Right atrium auricular region (tissue), 2 donors: ENCODE measurements around the gene EGR2. TPM values are rescaled to one million over a fixed set of nuclear protein-coding genes. Genes with fewer than 3 reads are reported as not detected.

ENCODE experiments used
- DNase-seq: peaks from one replicate; pipeline ENCODE4 v3.0.0-alpha.2; 2019; ENCODE audit warnings: low spot score
- H3K27ac ChIP-seq, 2 donors: fragments of 200-600 bp; sonication (generic); 1 replicate in 1 of 2; 2 replicates in 1 of 2; pipeline ENCODE4 v1.5.1; 2016 to 2019
- H3K27me3 ChIP-seq, 2 donors: fragments of 200-600 bp; sonication (generic); one replicate each; pipeline versions ENCODE4 v1.5.1 to v1.6.0; 2017 to 2019
- H3K36me3 ChIP-seq: fragments of 200-600 bp; sonication (generic); one replicate; pipeline ENCODE4 v1.5.1; 2016
- H3K4me1 ChIP-seq, 2 donors: fragments of 200-600 bp; sonication (generic); one replicate each; pipeline versions ENCODE4 v1.5.1 to v1.6.0; 2017 to 2019
- H3K4me3 ChIP-seq, 2 donors: fragments of 200-600 bp; sonication (generic); 1 replicate in 1 of 2; 2 replicates in 1 of 2; pipeline ENCODE4 v1.5.1; 2017 to 2019; ENCODE audit warnings: mild to moderate bottlenecking in 1 of 2, moderate library complexity in 1 of 2
- H3K9me3 ChIP-seq, 2 donors: fragments of 200-600 bp; sonication (generic); one replicate each; pipeline ENCODE4 v1.5.1; 2019
- CTCF ChIP-seq, 2 donors: fragments of 200-600 bp; sonication (generic); IDR thresholded peaks; one replicate each; pipeline ENCODE4 v1.5.1; 2019; ENCODE audit warnings: antibody characterized with exemption in 2 of 2
- total RNA-seq, 2 donors: library from RNA; depleted of rRNA; stranded (reverse); fragments of >200 nt; gene quantifications; one replicate each; pipeline ENCODE4 v1.1.0, GENCODE V29; 2016

EGR2 gene
- total RNA-seq, 2 donors from 2014 or later: 2.1 to 5.9 TPM

- H3K27me3 ChIP-seq: no peaks in the 10 kb centered on the region
- no peaks in the 10 kb centered on the region for H3K9me3 ChIP-seq
- peaks cover 0 to 49% of the 10 kb centered on the region in 2 donors for H3K4me1 ChIP-seq
- no peaks in the 10 kb centered on the region for H3K36me3 ChIP-seq
- peak; percentile 72 for DNase-seq
- peak overlapping the region; percentile 87 to 95 for H3K27ac ChIP-seq
- peak; percentile 95 to 98 for TF ChIP-seq CTCF (IDR thresholded peaks at IDR 0.05)
- H3K4me3 ChIP-seq: peak overlapping the region; percentile 67 to 88
These were observed 1.7 kb upstream of the EGR2 start for GRCh38 chr10:62817766-62818425.

GRCh38 chr10:62817121-62817765 is 1.1 kb upstream of the EGR2 start:
- peak; percentile 70 for DNase-seq
- no peaks in the 10 kb centered on the region for H3K36me3 ChIP-seq
- no peaks in the 10 kb centered on the region for H3K27me3 ChIP-seq
- peaks cover 0 to 49% of the 10 kb centered on the region in 2 donors for H3K4me1 ChIP-seq
- no peaks in the 10 kb centered on the region for H3K9me3 ChIP-seq
- peak overlapping the region; percentile 87 to 95 for H3K27ac ChIP-seq
- peak overlapping the region; percentile 67 to 88 for H3K4me3 ChIP-seq
- TF ChIP-seq CTCF (IDR thresholded peaks at IDR 0.05): no peak

- peaks cover 0 to 49% of the 10 kb centered on the region in 2 donors for H3K4me1 ChIP-seq
- DNase-seq: no peak
- TF ChIP-seq CTCF (IDR thresholded peaks at IDR 0.05): no peak
- no peaks in the 10 kb centered on the region for H3K27me3 ChIP-seq
- H3K36me3 ChIP-seq: no peaks in the 10 kb centered on the region
- H3K9me3 ChIP-seq: no peaks in the 10 kb centered on the region
- peak overlapping the region; percentile 87 to 95 for H3K27ac ChIP-seq
- peak overlapping the region; percentile 67 to 88 for H3K4me3 ChIP-seq
These were observed 163 bp downstream of the EGR2 start for GRCh38 chr10:62816076-62816330.

GRCh38 chr10:62815381-62816075 is 638 bp downstream of the EGR2 start:
- no peak for TF ChIP-seq CTCF (IDR thresholded peaks at IDR 0.05)
- Histone ChIP-seq H3K4me1 (peaks cover 0 to 49% of the 10 kb centered on the region in 2 donors), H3K4me3 (peak overlapping the region; percentile 67 to 88), H3K9me3 (no peaks in the 10 kb centered on the region), H3K27ac (peak overlapping the region; percentile 87 to 95), H3K27me3 (no peaks in the 10 kb centered on the region), H3K36me3 (no peaks in the 10 kb centered on the region)
- no peak for DNase-seq

- no peaks in the 10 kb centered on the region for H3K9me3 ChIP-seq
- no peak for DNase-seq
- peak overlapping the region in 1 of 2 donors; percentile 87 for H3K27ac ChIP-seq
- H3K4me3 ChIP-seq: peak overlapping the region; percentile 67 to 88
- H3K27me3 ChIP-seq: no peaks in the 10 kb centered on the region
- H3K4me1 ChIP-seq: peaks cover 0 to 46% of the 10 kb centered on the region in 2 donors
- no peaks in the 10 kb centered on the region for H3K36me3 ChIP-seq
- TF ChIP-seq CTCF (IDR thresholded peaks at IDR 0.05): no peak
These were observed 1.3 kb downstream of the EGR2 start for GRCh38 chr10:62814756-62815380.
